Hepatocyte (in vitro differentiated cells): Measurements from ENCODE around the gene RFTN2. TPM values are rescaled to one million over a fixed set of nuclear protein-coding genes. Genes with fewer than 3 reads are reported as not detected.

ENCODE experiments used
- DNase-seq: peaks from one replicate; pipeline ENCODE4 v3.0.0-alpha.2; 2016; ENCODE audit warnings: low spot score
- H2AFZ ChIP-seq: fragments of 200-600 bp; sonication (generic); 2 replicates; pipeline ENCODE4 v1.6.0; 2016; ENCODE audit warnings: antibody characterized with exemption, mild to moderate bottlenecking
- H3K27ac ChIP-seq: fragments of 200-600 bp; sonication (generic); 2 replicates; pipeline ENCODE4 v1.5.1; 2016; ENCODE audit warnings: mild to moderate bottlenecking
- H3K27me3 ChIP-seq: fragments of 200-600 bp; sonication (generic); 2 replicates; pipeline ENCODE4 v1.6.1; 2016
- H3K36me3 ChIP-seq: fragments of 200-600 bp; sonication (generic); replicated peaks from 2 replicates; pipeline ENCODE4 v1.5.1; 2016; ENCODE audit warnings: low read depth; ENCODE audit not compliant: insufficient read depth
- H3K4me1 ChIP-seq: fragments of 200-600 bp; sonication (generic); 2 replicates; pipeline ENCODE4 v1.5.1; 2016; ENCODE audit warnings: mild to moderate bottlenecking, moderate library complexity; ENCODE audit not compliant: insufficient read depth
- H3K4me2 ChIP-seq: fragments of 200-600 bp; sonication (generic); 2 replicates; pipeline ENCODE4 v1.6.0; 2016
- H3K4me3 ChIP-seq: fragments of 200-600 bp; sonication (generic); 2 replicates; pipeline ENCODE4 v1.5.1; 2016; ENCODE audit warnings: mild to moderate bottlenecking
- H3K79me2 ChIP-seq: fragments of 200-600 bp; sonication (generic); 2 replicates; pipeline ENCODE4 v1.6.0; 2017; ENCODE audit warnings: mild to moderate bottlenecking
- H3K9me2 ChIP-seq: fragments of 200-600 bp; sonication (generic); replicated peaks from 2 replicates; pipeline ENCODE4 v1.6.0; 2017; ENCODE audit warnings: mild to moderate bottlenecking; ENCODE audit not compliant: insufficient read depth
- H3K9me3 ChIP-seq: fragments of 200-600 bp; sonication (generic); 2 replicates; pipeline ENCODE4 v1.5.1; 2016; ENCODE audit warnings: low read depth, mild to moderate bottlenecking
- H4K20me1 ChIP-seq: fragments of 200-600 bp; sonication (generic); 2 replicates; pipeline ENCODE4 v1.6.0; 2016; ENCODE audit warnings: mild to moderate bottlenecking; ENCODE audit not compliant: insufficient read depth, poor library complexity, severe bottlenecking
- EZH2 ChIP-seq: fragments of 200-600 bp; sonication (generic); IDR thresholded peaks from 2 replicates; pipeline ENCODE4 v1.6.1; 2016; ENCODE audit warnings: antibody characterized with exemption, mild to moderate bottlenecking, borderline replicate concordance
- EZH2phosphoT487 ChIP-seq: fragments of 200-600 bp; sonication (generic); IDR thresholded peaks from one replicate; pipeline ENCODE4 v1.6.1; 2018; ENCODE audit warnings: antibody characterized with exemption, mild to moderate bottlenecking, low read depth, moderate library complexity; ENCODE audit not compliant: unreplicated experiment, severe bottlenecking
- WGBS: methylation state at CpG from one replicate; pipeline ENCODE4 v1.1.6; 2016; ENCODE audit warnings: low lambda C conversion rate; ENCODE audit errors: missing lambda C conversion rate; 5-methylcytosine and 5-hydroxymethylcytosine counted together
- polyA plus RNA-seq: library from polyadenylated mRNA; unstranded; fragments of >200 nt; fragmentation: Nextera tagmentation; extraction: Ambion mirVana; gene quantifications from 2 replicates; pipeline ENCODE4 v1.2.1, GENCODE V29; 2016
- total RNA-seq: library from RNA; depleted of rRNA; stranded (reverse); fragments of >200 nt; gene quantifications from 2 replicates; pipeline ENCODE4 v1.2.3, GENCODE V29; 2014
- TF ChIP-seq, protein P1 (sequence below): fragments of 200-600 bp; sonication (generic); IDR thresholded peaks from 2 replicates; pipeline ENCODE4 v1.5.1; 2016; ENCODE audit warnings: antibody characterized with exemption, mild to moderate bottlenecking; ENCODE audit not compliant: poor library complexity

The RFTN2 gene
- total and polyA plus RNA-seq, 2 experiments from 2014 or later: 2.0 to 8.7 TPM

DNA sequence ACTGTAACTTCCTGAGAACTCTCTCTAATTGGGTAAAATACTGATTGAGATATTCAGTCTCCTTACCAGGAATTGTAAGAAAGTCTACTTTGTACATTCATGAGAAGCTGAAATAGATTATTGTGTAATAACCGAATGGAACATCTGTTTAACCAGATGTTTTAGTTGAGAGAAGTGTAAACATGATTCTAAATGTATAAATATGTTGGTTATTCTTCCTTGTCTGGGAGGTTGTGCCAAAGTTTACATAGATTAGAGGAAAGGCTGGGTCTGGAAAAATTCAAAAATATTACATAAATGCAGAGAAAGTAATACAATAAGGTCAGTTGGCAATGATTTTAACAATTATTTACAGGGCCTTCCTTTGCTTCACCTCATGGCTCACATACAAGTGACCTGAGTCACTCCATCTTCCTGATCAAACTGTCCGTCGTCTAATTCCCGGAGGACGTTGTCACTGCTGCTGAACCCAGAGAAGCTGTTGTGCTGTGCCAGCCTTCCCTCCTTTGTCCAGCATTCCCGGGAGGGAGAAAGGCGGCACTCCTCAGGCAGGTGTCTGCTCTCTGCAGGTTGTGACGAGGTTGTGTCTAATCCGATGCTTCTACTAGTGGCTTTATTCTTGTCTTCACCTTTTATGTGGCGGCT lies 103.6 kb downstream of the RFTN2 start:
- Histone ChIP-seq H3K27me3 (no peaks in the 10 kb centered on the region), H3K36me3 (no peaks in the 10 kb centered on the region), H3K9me2 (no peaks in the 10 kb centered on the region), H3K27ac (peak overlapping the region; percentile 23), H2AFZ (no peak overlapping the region), H3K4me1 (no peaks in the 10 kb centered on the region), H4K20me1 (no peaks in the 10 kb centered on the region), H3K9me3 (no peaks in the 10 kb centered on the region), H3K4me2 (no peak overlapping the region), H3K4me3 (no peak overlapping the region), H3K79me2 (no peaks in the 10 kb centered on the region)
- no peak for DNase-seq
- TF ChIP-seq EZH2phosphoT487 (no peak), EZH2 (no peak)
- TF ChIP-seq, protein P1, sequence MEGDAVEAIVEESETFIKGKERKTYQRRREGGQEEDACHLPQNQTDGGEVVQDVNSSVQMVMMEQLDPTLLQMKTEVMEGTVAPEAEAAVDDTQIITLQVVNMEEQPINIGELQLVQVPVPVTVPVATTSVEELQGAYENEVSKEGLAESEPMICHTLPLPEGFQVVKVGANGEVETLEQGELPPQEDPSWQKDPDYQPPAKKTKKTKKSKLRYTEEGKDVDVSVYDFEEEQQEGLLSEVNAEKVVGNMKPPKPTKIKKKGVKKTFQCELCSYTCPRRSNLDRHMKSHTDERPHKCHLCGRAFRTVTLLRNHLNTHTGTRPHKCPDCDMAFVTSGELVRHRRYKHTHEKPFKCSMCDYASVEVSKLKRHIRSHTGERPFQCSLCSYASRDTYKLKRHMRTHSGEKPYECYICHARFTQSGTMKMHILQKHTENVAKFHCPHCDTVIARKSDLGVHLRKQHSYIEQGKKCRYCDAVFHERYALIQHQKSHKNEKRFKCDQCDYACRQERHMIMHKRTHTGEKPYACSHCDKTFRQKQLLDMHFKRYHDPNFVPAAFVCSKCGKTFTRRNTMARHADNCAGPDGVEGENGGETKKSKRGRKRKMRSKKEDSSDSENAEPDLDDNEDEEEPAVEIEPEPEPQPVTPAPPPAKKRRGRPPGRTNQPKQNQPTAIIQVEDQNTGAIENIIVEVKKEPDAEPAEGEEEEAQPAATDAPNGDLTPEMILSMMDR: no peak
- 93% methylated on average over 10 of the region's 10 CpGs for WGBS

DNA sequence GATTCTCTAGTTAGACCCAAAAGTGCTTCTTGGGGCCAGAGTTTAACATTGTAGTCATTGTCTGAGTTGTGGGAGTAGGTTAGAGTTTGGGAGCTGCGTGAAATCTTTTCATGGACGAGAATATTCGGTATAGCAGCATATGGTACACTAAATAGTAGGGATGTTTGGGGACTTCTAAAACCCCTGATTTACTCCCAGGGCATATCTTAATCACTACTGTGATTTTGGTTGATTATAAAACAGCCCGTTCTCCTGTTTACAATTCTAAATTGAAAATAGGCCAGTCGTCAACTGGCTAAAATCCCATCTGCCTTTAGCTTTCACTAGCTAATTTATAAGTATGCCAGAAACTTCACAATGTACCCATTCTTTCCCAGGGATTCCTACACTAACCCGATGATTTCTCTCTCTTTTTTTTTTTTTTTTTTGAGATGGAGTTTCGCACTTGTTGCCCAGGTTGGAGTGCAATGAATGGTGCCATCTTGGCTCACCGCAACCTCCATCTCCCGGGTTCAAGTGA lies 115.2 kb downstream of the RFTN2 start:
- no peak overlapping the region for H2AFZ ChIP-seq
- H3K27me3 ChIP-seq: no peaks in the 10 kb centered on the region
- no peak overlapping the region for H3K4me2 ChIP-seq
- TF ChIP-seq EZH2phosphoT487 (no peak), EZH2 (no peak)
- TF ChIP-seq, protein P1: no peak
- H3K36me3 ChIP-seq: no peaks in the 10 kb centered on the region
- H3K9me3 ChIP-seq: no peaks in the 10 kb centered on the region
- H3K4me1 ChIP-seq: no peaks in the 10 kb centered on the region
- H3K79me2 ChIP-seq: no peaks in the 10 kb centered on the region
- H3K27ac ChIP-seq: no peak overlapping the region
- no peaks in the 10 kb centered on the region for H3K9me2 ChIP-seq
- H4K20me1 ChIP-seq: no peaks in the 10 kb centered on the region
- WGBS: 97% methylated on average over 9 of the region's 9 CpGs
- no peak overlapping the region for H3K4me3 ChIP-seq
- DNase-seq: no peak

DNA sequence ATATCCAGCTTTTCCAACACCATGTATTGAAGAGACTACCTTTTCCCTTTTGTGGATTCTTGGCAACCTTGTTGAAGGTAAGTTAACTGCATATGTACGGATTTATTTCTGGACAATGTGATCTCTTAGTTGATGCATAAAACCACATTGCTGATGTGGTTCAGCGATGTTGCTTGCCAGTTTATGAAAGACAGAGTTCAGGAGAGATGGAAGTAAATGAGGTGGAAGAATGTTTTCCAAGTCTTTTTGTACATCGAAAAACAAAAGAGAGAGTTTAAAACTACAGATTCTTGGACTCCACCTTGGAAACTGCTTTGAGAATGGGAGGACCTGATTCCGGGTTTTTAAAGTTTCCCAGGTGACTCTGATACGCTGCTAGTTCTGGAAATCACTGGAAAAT lies 115.7 kb downstream of the RFTN2 start:
- no peak for DNase-seq
- H3K79me2 ChIP-seq: no peaks in the 10 kb centered on the region
- H3K4me3 ChIP-seq: no peak overlapping the region
- 97% methylated on average over 5 of the region's 5 CpGs for WGBS
- H3K9me2 ChIP-seq: no peaks in the 10 kb centered on the region
- TF ChIP-seq EZH2phosphoT487 (no peak), EZH2 (no peak)
- TF ChIP-seq, protein P1: no peak
- H2AFZ ChIP-seq: no peak overlapping the region
- no peaks in the 10 kb centered on the region for H3K27me3 ChIP-seq
- H3K36me3 ChIP-seq: no peaks in the 10 kb centered on the region
- no peaks in the 10 kb centered on the region for H4K20me1 ChIP-seq
- no peaks in the 10 kb centered on the region for H3K9me3 ChIP-seq
- H3K27ac ChIP-seq: no peak overlapping the region
- H3K4me2 ChIP-seq: no peak overlapping the region
- no peaks in the 10 kb centered on the region for H3K4me1 ChIP-seq
